K562 (cell line): ENCODE results near the gene LTBP1. TPM values are rescaled to one million over a fixed set of nuclear protein-coding genes. Genes with fewer than 3 reads are reported as not detected.

Source experiments
- ATAC-seq: fragments of 200-7000 bp; cut with Tn5 transposase; 3 replicates; pipeline ENCODE4 v1.9.1; 2020; ENCODE audit warnings: moderate library complexity
- BruUV-seq: library from RNA; stranded (reverse); fragments of 400-500 nt; replicated peaks from 2 replicates; lab custom pipeline; 2021; lab: Mats Ljungman, UMichigan
- CTCF ChIA-PET: fragments of 300-600 bp; formaldehyde crosslinking; extraction: SDS; loops from one replicate; lab custom pipeline; 2021; ENCODE audit warnings: low intra/inter-chr PET ratio; lab: Yijun Ruan, JAX
- POLR2A ChIA-PET: fragments of 300-600, 350-650 bp; sonication (Branson Sonifier 250); formaldehyde crosslinking; extraction: SDS; loops from one replicate; lab custom pipeline; 2021; ENCODE audit warnings: antibody characterized with exemption, inconsistent platforms; lab: Yijun Ruan, JAX
- DNase-seq, 4 experiments: peaks; one replicate each; pipeline versions ENCODE4 v3.0.0 to v3.0.0-alpha.2; 2011 to 2018; ENCODE audit warnings: low spot score in 3 of 4, mixed read lengths in 3 of 4; ENCODE audit errors: extremely low read depth in 1 of 4
- FAIRE-seq: peaks from 2 replicates; lab custom pipeline; 2011; peaks lifted over from hg19 to GRCh38; lab: Jason Lieb, UNC
- H2AFZ ChIP-seq: 2 replicates; pipeline ENCODE4 v1.6.0; 2011; ENCODE audit warnings: low read depth, low read length, control low read depth, inconsistent platforms
- H3K27ac ChIP-seq: fragments of 200-600 bp; 3 replicates; pipeline ENCODE4 v1.8.0; 2011; ENCODE audit warnings: low read depth, mild to moderate bottlenecking, control low read depth, inconsistent platforms, low read length, moderate library complexity, mixed read lengths; ENCODE audit errors: extremely low read depth
- H3K27me3 ChIP-seq, 2 experiments: fragments of 300-600 bp in 1 of 2; 2 replicates in 1 of 2; 3 replicates in 1 of 2; pipeline versions ENCODE4 v1.6.0 to v1.8.0; 2011; ENCODE audit warnings: inconsistent platforms in 2 of 2, low read length in 2 of 2, mild to moderate bottlenecking in 1 of 2, mixed read lengths in 1 of 2, moderate library complexity in 1 of 2; ENCODE audit not compliant: control insufficient read depth in 2 of 2, insufficient read depth in 2 of 2
- H3K36me3 ChIP-seq: fragments of 300-600 bp; 3 replicates; pipeline ENCODE4 v1.8.0; 2011; ENCODE audit warnings: mild to moderate bottlenecking, low read length, inconsistent platforms; ENCODE audit not compliant: control insufficient read depth, insufficient read depth
- H3K4me1 ChIP-seq, 2 experiments: fragments of 200-600 bp in 1 of 2; replicated peaks in 1 of 2; 2 replicates in 1 of 2; 3 replicates in 1 of 2; pipeline versions ENCODE4 v1.5.1 to v1.8.0; 2011; ENCODE audit warnings: inconsistent platforms in 2 of 2, low read length in 2 of 2, mild to moderate bottlenecking in 1 of 2, mixed read lengths in 1 of 2, moderate library complexity in 1 of 2; ENCODE audit not compliant: control insufficient read depth in 2 of 2, insufficient read depth in 2 of 2
- H3K4me2 ChIP-seq: 2 replicates; pipeline ENCODE4 v1.6.1; 2011; ENCODE audit warnings: low read length, control low read depth, inconsistent platforms, mixed read lengths; ENCODE audit not compliant: insufficient read depth
- H3K4me3 ChIP-seq: fragments of 200-600 bp; sonication (generic), shearing (Covaris generic); 2 replicates; pipeline ENCODE4 v1.5.1; 2016; ENCODE audit warnings: control low read depth, inconsistent platforms
- H3K79me2 ChIP-seq: fragments of 200-600 bp; 3 replicates; pipeline ENCODE4 v1.8.0; 2011; ENCODE audit warnings: low read length, inconsistent platforms; ENCODE audit not compliant: control insufficient read depth, insufficient read depth
- H3K9ac ChIP-seq, 2 experiments: 2 replicates each; pipeline versions ENCODE4 v1.6.0 to v1.6.1; 2011; ENCODE audit warnings: low read depth in 2 of 2, low read length in 2 of 2, control low read depth in 1 of 2, inconsistent platforms in 1 of 2, mild to moderate bottlenecking in 1 of 2, mixed read lengths in 1 of 2; ENCODE audit not compliant: insufficient read depth in 1 of 2
- H3K9me1 ChIP-seq: one replicate; pipeline ENCODE4 v1.6.0; 2011; ENCODE audit warnings: inconsistent platforms, mild to moderate bottlenecking, low read length, moderate library complexity; ENCODE audit not compliant: control insufficient read depth, insufficient read depth
- H3K9me3 ChIP-seq: replicated peaks from 2 replicates; pipeline ENCODE4 v1.5.1; 2011; ENCODE audit warnings: low read depth, low read length, inconsistent platforms; ENCODE audit not compliant: control insufficient read depth, insufficient read depth
- H4K20me1 ChIP-seq: replicated peaks from 2 replicates; pipeline ENCODE4 v1.6.1; 2011; ENCODE audit warnings: low read length, inconsistent platforms, mixed read lengths; ENCODE audit not compliant: control insufficient read depth, insufficient read depth
- C11orf30 ChIP-seq: fragments of 450-650 bp; IDR thresholded peaks from 2 replicates; pipeline ENCODE4 v1.6.1; 2016; ENCODE audit warnings: low read depth, mild to moderate bottlenecking
- FUS ChIP-seq: fragments of 200-400 bp; formaldehyde crosslinking; optimal IDR thresholded peaks from 2 replicates; pipeline ENCODE3; 2017; ENCODE audit warnings: low read depth, low read length
- HMG20A ChIP-seq: fragments of 450-650 bp; formaldehyde crosslinking; conservative IDR thresholded peaks from 2 replicates; pipeline ENCODE4 v1.4.0; 2020; ENCODE audit warnings: mild to moderate bottlenecking, mixed read lengths
- KDM5B ChIP-seq: fragments of 200-600 bp; sonication (generic); IDR thresholded peaks from 2 replicates; pipeline ENCODE4 v1.6.1; 2012; ENCODE audit warnings: low read depth, mild to moderate bottlenecking, moderate library complexity, low read length, control low read depth, inconsistent platforms; ENCODE audit not compliant: insufficient replicate concordance
- MAFG ChIP-seq: fragments of 450-650 bp; conservative IDR thresholded peaks from 2 replicates; pipeline ENCODE4 v1.6.1; 2016; ENCODE audit warnings: missing genetic modification characterization, missing compliant biosample characterization
- NCOA6 ChIP-seq: fragments of 450-650 bp; IDR thresholded peaks from 2 replicates; pipeline ENCODE4 v1.6.1; 2017; ENCODE audit warnings: mild to moderate bottlenecking
- POLR2G ChIP-seq: fragments of 200-400 bp; formaldehyde crosslinking; IDR thresholded peaks from 2 replicates; pipeline ENCODE4 v1.6.1; 2017; ENCODE audit warnings: low read depth, mild to moderate bottlenecking, antibody characterized with exemption, low read length, moderate library complexity
- RBM22 ChIP-seq: fragments of 200-400 bp; formaldehyde crosslinking; IDR thresholded peaks from 2 replicates; pipeline ENCODE4 v1.6.1; 2018; ENCODE audit warnings: low read length, low read depth; ENCODE audit not compliant: poor library complexity, severe bottlenecking
- TBP ChIP-seq: optimal IDR thresholded peaks from 2 replicates; pipeline ENCODE3; 2011; ENCODE audit warnings: low read depth, low read length, improper control_type of control experiment
- ZNF184 ChIP-seq: sonication (generic); formaldehyde crosslinking; IDR thresholded peaks from 2 replicates; pipeline ENCODE4 v1.5.0; 2020; ENCODE audit warnings: missing genetic modification reagents
- ZNF316 ChIP-seq: fragments of 450-650 bp; IDR thresholded peaks from 2 replicates; pipeline ENCODE4 v1.6.1; 2016
- ZNF695 ChIP-seq: fragments of 450-650 bp; formaldehyde crosslinking; IDR thresholded peaks from 2 replicates; pipeline ENCODE4 v1.4.0; 2020; ENCODE audit warnings: mild to moderate bottlenecking, moderate library complexity
- WGBS: fragments of 100-300 bp; shearing (Covaris generic); methylation state at CpG from one replicate; pipeline ENCODE4 v1.1.6; 2016; ENCODE audit warnings: low coverage, mixed read lengths; ENCODE audit not compliant: insufficient coverage; ENCODE audit errors: missing lambda C conversion rate; 5-methylcytosine and 5-hydroxymethylcytosine counted together
- in situ Hi-C: fragments of 300-500 bp; cut with MboI; formaldehyde crosslinking; loops from 4 replicates; pipeline ENCODE4 v1.15.0; 2018; ENCODE audit warnings: inconsistent platforms, mixed read lengths
- intact Hi-C: fragments of 100-400 bp; cut with micrococcal nuclease; formaldehyde crosslinking; loops from 2 replicates; pipeline ENCODE4 v1.14.2; 2022
- polyA plus RNA-seq, 8 experiments: library from polyadenylated mRNA; depleted of rRNA in 4 of 8; stranded (reverse) in 5 of 8; unstranded in 3 of 8; fragments of >200 nt; fragmentation: Nextera tagmentation in 2 of 8; fragmentation: Illumina TruSeq in 1 of 8; extraction: Ambion mirVana in 2 of 8; extraction: Trizol in 1 of 8; gene quantifications; 2 replicates each; pipeline versions ENCODE4 v1.2.1 to v1.2.3, GENCODE V29; 2011 to 2014; ENCODE audit warnings: inconsistent platforms in 1 of 8, missing spikeins in 1 of 8
- total RNA-seq, 7 experiments: library from RNA; depleted of rRNA in 6 of 7; stranded (reverse); fragments of >200 nt in 6 of 7; fragmentation: Illumina TruSeq in 2 of 7; extraction: Trizol in 2 of 7; gene quantifications; 2 replicates each; pipeline versions ENCODE4 v1.2.1 to v1.2.3, GENCODE V29; 2011 to 2021; ENCODE audit warnings: low replicate concordance in 1 of 7
- TF ChIP-seq, protein P1 (sequence below): fragments of 200-800 bp; sonication (Bioruptor generic); IDR thresholded peaks from 2 replicates; pipeline ENCODE4 v1.6.1; 2017; ENCODE audit warnings: missing genetic modification characterization, missing compliant biosample characterization
- TF ChIP-seq, protein P2 (sequence below): sonication (generic); formaldehyde crosslinking; IDR thresholded peaks from 2 replicates; pipeline ENCODE4 v1.9.0; 2022; ENCODE audit warnings: mild to moderate bottlenecking, missing genetic modification reagents

LTBP1 gene
- total and polyA plus RNA-seq, 9 of the 15 experiments (the other 6 are each of a cell fraction or from before 2014, with no cell fraction given) = 3.6 to 16.4 (median 8.5) TPM

DNA sequence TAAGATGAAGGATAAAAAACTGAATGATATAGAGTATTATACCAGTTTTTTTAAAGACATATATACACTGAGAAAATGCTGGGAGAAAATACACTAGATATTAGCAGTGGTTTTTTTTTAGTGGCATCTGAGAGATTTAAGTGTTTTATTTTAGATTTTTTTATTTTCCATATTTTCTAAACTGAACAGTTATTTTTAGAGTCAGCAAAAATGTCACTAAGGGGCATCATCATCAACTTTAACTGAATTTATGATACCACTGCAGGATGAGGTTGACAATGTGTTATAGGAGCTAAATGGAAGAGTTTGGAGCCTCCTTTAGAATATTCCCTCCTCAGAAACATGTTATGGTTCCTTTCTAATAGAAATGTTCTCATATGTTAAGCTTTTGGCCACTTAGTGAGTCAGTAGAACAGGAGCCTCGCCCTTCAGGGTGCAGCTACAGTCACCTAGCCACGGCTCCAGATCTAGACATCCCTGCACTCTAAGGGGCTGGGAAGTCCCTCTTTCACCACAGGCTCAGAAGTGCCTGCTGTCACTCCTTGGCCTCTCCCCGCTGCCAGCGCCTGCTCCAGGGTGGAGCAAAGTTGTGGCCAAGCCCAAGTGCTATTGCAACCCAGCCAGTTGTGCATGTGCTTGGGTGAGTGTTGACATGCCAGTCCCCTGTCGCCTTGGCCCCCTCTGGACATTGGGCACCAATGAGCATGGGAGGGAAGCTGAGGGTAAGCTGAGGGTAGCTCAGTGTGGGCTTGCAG, 319.0 kb downstream of the LTBP1 start:
- H3K27me3 ChIP-seq = no peaks in the 10 kb centered on the region
- POLR2A ChIA-PET = interaction anchor here (0.6 kb wide), 1 partner anchor 44 kb away, joined by 5 read pairs; no protein-coding TSS in a partner anchor
- in situ Hi-C loops = no loop called here
- TF ChIP-seq POLR2G (no peak), HMG20A (no peak), NCOA6 (no peak), KDM5B (no peak), C11orf30 (peak; percentile 29; the same call in 1 of the 2 replicates), ZNF695 (CRISPR knock-in tag) (no peak), FUS (no peak), RBM22 (no peak), ZNF316 (peak; percentile 61), ZNF184 (CRISPR knock-in tag) (no peak), MAFG (tag) (0 out of 2 replicates have a peak, but pooled peaks have one; percentile 6), TBP (no peak)
- TF ChIP-seq, protein P1, sequence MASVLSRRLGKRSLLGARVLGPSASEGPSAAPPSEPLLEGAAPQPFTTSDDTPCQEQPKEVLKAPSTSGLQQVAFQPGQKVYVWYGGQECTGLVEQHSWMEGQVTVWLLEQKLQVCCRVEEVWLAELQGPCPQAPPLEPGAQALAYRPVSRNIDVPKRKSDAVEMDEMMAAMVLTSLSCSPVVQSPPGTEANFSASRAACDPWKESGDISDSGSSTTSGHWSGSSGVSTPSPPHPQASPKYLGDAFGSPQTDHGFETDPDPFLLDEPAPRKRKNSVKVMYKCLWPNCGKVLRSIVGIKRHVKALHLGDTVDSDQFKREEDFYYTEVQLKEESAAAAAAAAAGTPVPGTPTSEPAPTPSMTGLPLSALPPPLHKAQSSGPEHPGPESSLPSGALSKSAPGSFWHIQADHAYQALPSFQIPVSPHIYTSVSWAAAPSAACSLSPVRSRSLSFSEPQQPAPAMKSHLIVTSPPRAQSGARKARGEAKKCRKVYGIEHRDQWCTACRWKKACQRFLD (CRISPR knock-in tag) = no peak
- TF ChIP-seq, protein P2, sequence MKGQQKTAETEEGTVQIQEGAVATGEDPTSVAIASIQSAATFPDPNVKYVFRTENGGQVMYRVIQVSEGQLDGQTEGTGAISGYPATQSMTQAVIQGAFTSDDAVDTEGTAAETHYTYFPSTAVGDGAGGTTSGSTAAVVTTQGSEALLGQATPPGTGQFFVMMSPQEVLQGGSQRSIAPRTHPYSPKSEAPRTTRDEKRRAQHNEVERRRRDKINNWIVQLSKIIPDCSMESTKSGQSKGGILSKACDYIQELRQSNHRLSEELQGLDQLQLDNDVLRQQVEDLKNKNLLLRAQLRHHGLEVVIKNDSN (CRISPR knock-in tag) = 0 out of 2 replicates have a peak, but pooled peaks have one; percentile 9
- no peak overlapping the region for H3K4me3 ChIP-seq
- DNase-seq = no peak
- no peak overlapping the region for H3K9ac ChIP-seq
- no peak for FAIRE-seq
- BruUV-seq = no TSS peak
- 0 out of 2 replicates have a peak, but pooled peaks cover 3% of the 10 kb centered on the region for H3K9me3 ChIP-seq
- H2AFZ ChIP-seq = no peak overlapping the region
- no peaks in the 10 kb centered on the region; the same call in 2 of the 3 replicates for H3K36me3 ChIP-seq
- no peak overlapping the region for H3K27ac ChIP-seq
- CTCF ChIA-PET = no interaction called here
- H4K20me1 ChIP-seq = no peaks in the 10 kb centered on the region
- no peak for ATAC-seq
- no peak overlapping the region for H3K4me2 ChIP-seq
- 48% methylated on average over 5 of the region's 5 CpGs for WGBS
- no peaks in the 10 kb centered on the region for H3K79me2 ChIP-seq
- no peaks in the 10 kb centered on the region for H3K9me1 ChIP-seq
- intact Hi-C loops = no loop called here
- H3K4me1 ChIP-seq = no peaks in the 10 kb centered on the region; a peak in 1 of 5 replicates
